IMR-90 (cell line): Measurements from ENCODE around the gene STRA6. TPM values are rescaled to one million over a fixed set of nuclear protein-coding genes. Genes with fewer than 3 reads are reported as not detected.

Source experiments
- ATAC-seq: fragments of 200-7000 bp; cut with Tn5 transposase; 2 replicates; pipeline ENCODE4 v1.9.1; 2020; ENCODE audit warnings: low read depth, mild to moderate bottlenecking, moderate library complexity
- BruUV-seq: library from RNA; stranded (reverse); fragments of 400-500 nt; replicated peaks from 2 replicates; lab custom pipeline; 2021; lab: Mats Ljungman, UMichigan
- CTCF ChIA-PET: fragments of 300-600 bp; formaldehyde crosslinking; extraction: SDS; loops from one replicate; lab custom pipeline; 2021; ENCODE audit warnings: antibody characterized with exemption; lab: Yijun Ruan, JAX
- POLR2A ChIA-PET: fragments of 300-600 bp; sonication (Branson Sonifier 250); formaldehyde crosslinking; loops from one replicate; lab custom pipeline; 2022; ENCODE audit warnings: antibody characterized with exemption; ENCODE audit not compliant: unreplicated experiment; lab: Charles Lee
- DNase-seq: peaks from one replicate; pipeline ENCODE4 v3.0.0; 2013
- H2AFZ ChIP-seq: replicated peaks from 2 replicates; pipeline ENCODE3; 2013; ENCODE audit warnings: low read length, mild to moderate bottlenecking; ENCODE audit not compliant: poor library complexity
- H2AK5ac ChIP-seq: 2 replicates; pipeline ENCODE4 v1.6.1; 2013; ENCODE audit warnings: low read depth, low read length, inconsistent platforms
- H2AK9ac ChIP-seq: replicated peaks from 2 replicates; pipeline ENCODE3; 2013; ENCODE audit warnings: mild to moderate bottlenecking, low read depth, low read length, moderate library complexity; ENCODE audit not compliant: poor library complexity
- H2BK120ac ChIP-seq: 2 replicates; pipeline ENCODE4 v1.6.1; 2013; ENCODE audit warnings: low read depth, low read length, inconsistent platforms
- H2BK15ac ChIP-seq: 3 replicates; pipeline ENCODE4 v1.6.1; 2013; ENCODE audit warnings: low read depth, low read length, inconsistent platforms
- H2BK20ac ChIP-seq: 2 replicates; pipeline ENCODE4 v1.6.1; 2013; ENCODE audit warnings: low read depth, mild to moderate bottlenecking, inconsistent platforms, low read length, moderate library complexity
- H2BK5ac ChIP-seq: 2 replicates; pipeline ENCODE4 v1.6.1; 2013; ENCODE audit warnings: mild to moderate bottlenecking, low read depth, low read length, inconsistent platforms; ENCODE audit not compliant: poor library complexity, severe bottlenecking
- H3K14ac ChIP-seq: replicated peaks from 2 replicates; pipeline ENCODE4 v1.6.1; 2013; ENCODE audit warnings: low read depth, low read length, inconsistent platforms
- H3K18ac ChIP-seq: 2 replicates; pipeline ENCODE4 v1.6.1; 2013; ENCODE audit warnings: low read depth, low read length, control low read depth
- H3K23ac ChIP-seq: 2 replicates; pipeline ENCODE4 v1.6.1; 2013; ENCODE audit warnings: low read depth, low read length, inconsistent platforms
- H3K27ac ChIP-seq: 2 replicates; pipeline ENCODE4 v1.5.1; 2013; ENCODE audit warnings: mild to moderate bottlenecking, control low read depth, low read length; ENCODE audit not compliant: insufficient read depth
- H3K27me3 ChIP-seq: 2 replicates; pipeline ENCODE4 v1.6.1; 2013; ENCODE audit warnings: low read length; ENCODE audit not compliant: control insufficient read depth, insufficient read depth
- H3K36me3 ChIP-seq: 2 replicates; pipeline ENCODE4 v1.6.1; 2013; ENCODE audit warnings: low read length, mixed read lengths; ENCODE audit not compliant: control insufficient read depth, insufficient read depth
- H3K4ac ChIP-seq: 2 replicates; pipeline ENCODE4 v1.6.1; 2013; ENCODE audit warnings: low read depth, low read length, inconsistent platforms
- H3K4me1 ChIP-seq: 2 replicates; pipeline ENCODE4 v1.6.1; 2013; ENCODE audit warnings: low read length, mixed read lengths; ENCODE audit not compliant: control insufficient read depth, insufficient read depth
- H3K4me2 ChIP-seq: 2 replicates; pipeline ENCODE4 v1.6.1; 2013; ENCODE audit warnings: low read depth, mild to moderate bottlenecking, control low read depth, low read length, moderate library complexity
- H3K4me3 ChIP-seq: 2 replicates; pipeline ENCODE4 v1.5.1; 2013; ENCODE audit warnings: low read depth, mild to moderate bottlenecking, control low read depth, low read length, moderate library complexity; ENCODE audit not compliant: insufficient read depth
- H3K56ac ChIP-seq: 2 replicates; pipeline ENCODE4 v1.6.1; 2013; ENCODE audit warnings: low read length, inconsistent platforms; ENCODE audit not compliant: insufficient read depth; ENCODE audit errors: extremely low read depth
- H3K79me1 ChIP-seq, 2 experiments: 2 replicates each; pipeline ENCODE4 v1.6.1; 2013; ENCODE audit warnings: low read length in 2 of 2, inconsistent platforms in 1 of 2, low read depth in 1 of 2
- H3K9ac ChIP-seq: 2 replicates; pipeline ENCODE4 v1.6.1; 2013; ENCODE audit warnings: low read depth, low read length, control low read depth
- H3K9me1 ChIP-seq: 2 replicates; pipeline ENCODE4 v1.6.1; 2013; ENCODE audit warnings: low read length, inconsistent platforms; ENCODE audit not compliant: insufficient read depth
- H3K9me3 ChIP-seq: 2 replicates; pipeline ENCODE4 v1.6.1; 2013; ENCODE audit warnings: low read length; ENCODE audit not compliant: control insufficient read depth, insufficient read depth
- H4K20me1 ChIP-seq: 2 replicates; pipeline ENCODE4 v1.6.1; 2013; ENCODE audit warnings: low read length, inconsistent platforms; ENCODE audit not compliant: insufficient read depth
- H4K5ac ChIP-seq: 2 replicates; pipeline ENCODE4 v1.6.1; 2013; ENCODE audit warnings: mild to moderate bottlenecking, low read depth, low read length, control low read depth
- H4K8ac ChIP-seq, 2 experiments: 2 replicates each; pipeline ENCODE4 v1.6.1; 2013; ENCODE audit warnings: low read depth in 2 of 2, low read length in 2 of 2, control low read depth in 1 of 2, inconsistent platforms in 1 of 2
- H4K91ac ChIP-seq: 2 replicates; pipeline ENCODE4 v1.6.1; 2013; ENCODE audit warnings: low read depth, low read length, inconsistent platforms; ENCODE audit not compliant: insufficient read depth
- BHLHE40 ChIP-seq: fragments of 150-350 bp; IDR thresholded peaks from 2 replicates; pipeline ENCODE4 v1.6.1; 2016; ENCODE audit warnings: mild to moderate bottlenecking, low read depth, low read length
- CEBPB ChIP-seq: IDR thresholded peaks from 2 replicates; pipeline ENCODE4 v1.6.1; 2012; ENCODE audit warnings: low read depth, low read length, improper control_type of control experiment
- CTCF ChIP-seq: conservative IDR thresholded peaks from 2 replicates; pipeline ENCODE4 v1.5.1; 2012; ENCODE audit warnings: mild to moderate bottlenecking, low read depth, low read length, improper control_type of control experiment
- ELK1 ChIP-seq: fragments of 150-350 bp; IDR thresholded peaks from 2 replicates; pipeline ENCODE4 v1.6.1; 2016; ENCODE audit warnings: low read depth, mild to moderate bottlenecking, low read length, moderate library complexity, borderline replicate concordance
- FOS ChIP-seq: fragments of 150-350 bp; IDR thresholded peaks from 2 replicates; pipeline ENCODE4 v1.6.1; 2016; ENCODE audit warnings: low read depth, low read length
- MAFK ChIP-seq: IDR thresholded peaks from 2 replicates; pipeline ENCODE4 v1.6.1; 2012; ENCODE audit warnings: low read depth, low read length, improper control_type of control experiment
- MAZ ChIP-seq: IDR thresholded peaks from 2 replicates; pipeline ENCODE4 v1.6.1; 2012; ENCODE audit warnings: low read depth, mild to moderate bottlenecking, low read length, improper control_type of control experiment, moderate library complexity, borderline replicate concordance
- NFE2L2 ChIP-seq: fragments of 150-350 bp; IDR thresholded peaks from 2 replicates; pipeline ENCODE4 v1.6.1; 2016; ENCODE audit warnings: low read depth, mild to moderate bottlenecking, low read length
- RFX5 ChIP-seq: IDR thresholded peaks from 2 replicates; pipeline ENCODE4 v1.8.0; 2012; ENCODE audit warnings: low read depth, mild to moderate bottlenecking, low read length, moderate library complexity
- WGBS, 2 experiments: methylation state at CpG; one replicate each; pipeline versions ENCODE4 v1.1.5 to v1.1.7; 2013; ENCODE audit warnings: missing lambda C conversion rate in 2 of 2; ENCODE audit not compliant: insufficient read length in 1 of 2; ENCODE audit errors: extremely low coverage in 2 of 2; 5-methylcytosine and 5-hydroxymethylcytosine counted together
- dilution Hi-C: fragments of 300-500 bp; cut with HindIII; formaldehyde crosslinking; loops from one replicate; pipeline ENCODE4 v1.14.3; 2018; ENCODE audit warnings: low sequenced_read_pairs; ENCODE audit not compliant: unreplicated experiment
- in situ Hi-C: fragments of 300-500 bp; cut with MboI; formaldehyde crosslinking; loops from 3 replicates; pipeline ENCODE4 v1.14.3; 2019; ENCODE audit warnings: low sequenced_read_pairs, inconsistent platforms, mixed read lengths
- intact Hi-C: fragments of 100-400 bp; cut with micrococcal nuclease; formaldehyde crosslinking; loops from 2 replicates; pipeline ENCODE4 v1.10.0; 2022
- polyA plus RNA-seq, 3 experiments: library from polyadenylated mRNA; depleted of rRNA; stranded (reverse); fragments of >200 nt; gene quantifications; 2 replicates each; pipeline ENCODE4 v1.2.3, GENCODE V29; 2012; ENCODE audit warnings: low replicate concordance in 1 of 3
- total RNA-seq: library from RNA; depleted of rRNA; stranded (reverse); fragments of >200 nt; gene quantifications from 2 replicates; pipeline ENCODE4 v1.2.3, GENCODE V29; 2012

The STRA6 gene
- total and polyA plus RNA-seq, 2 of the 4 experiments (the other 2 are of a cell fraction): 0.17 TPM; not detected in 1

- Histone ChIP-seq H4K5ac (no peak overlapping the region), H2BK5ac (no peak overlapping the region), H3K9me1 (peaks cover 29% of the 10 kb centered on the region), H3K14ac (no peak overlapping the region), H2BK15ac (no peak overlapping the region), H3K27ac (no peak overlapping the region), H3K4me2 (no peak overlapping the region), H2AK5ac (no peak overlapping the region), H3K79me1 (no peaks in the 10 kb centered on the region), H3K4ac (no peak overlapping the region), H3K4me1 (peaks cover 37% of the 10 kb centered on the region), H4K8ac (no peak overlapping the region), H3K9ac (no peak overlapping the region), H4K91ac (no peak overlapping the region), H4K20me1 (peaks cover 6% of the 10 kb centered on the region; the same call in 1 of the 2 replicates), H3K23ac (no peak overlapping the region), H3K27me3 (peaks cover 11% of the 10 kb centered on the region; the same call in 1 of the 2 replicates), H3K4me3 (no peak overlapping the region), H2BK120ac (no peak overlapping the region), H3K18ac (no peak overlapping the region), H3K36me3 (no peaks in the 10 kb centered on the region), H2AK9ac (no peak overlapping the region), H3K56ac (no peak overlapping the region), H2AFZ (no peak overlapping the region), H3K9me3 (no peaks in the 10 kb centered on the region), H2BK20ac (no peak overlapping the region)
- CTCF ChIA-PET: no interaction called here
- DNase-seq (no peak), ATAC-seq (no peak)
- in situ Hi-C loops (no loop called here), dilution Hi-C loops (no loop called here), intact Hi-C loops (no loop called here)
- TF ChIP-seq RFX5 (no peak), FOS (no peak), CTCF (no peak), ELK1 (no peak), MAZ (no peak), CEBPB (no peak), MAFK (no peak), NFE2L2 (no peak), BHLHE40 (no peak)
- WGBS, 2 experiments: 94% methylated on average over 34 of the region's 45 CpGs; no CpG with 5 or more reads in 1 of the 2 experiments
- BruUV-seq: no TSS peak
- POLR2A ChIA-PET: no interaction called here
These were observed 27.1 kb downstream of the STRA6 start for GRCh38 chr15:74175271-74176191.
